H1 (cell line): ENCODE results near the gene GGA2. TPM values are rescaled to one million over a fixed set of nuclear protein-coding genes. Genes with fewer than 3 reads are reported as not detected.

Experiments used
- ATF3 ChIP-seq: IDR thresholded peaks from 2 replicates; pipeline ENCODE4 v1.6.1; 2011; ENCODE audit warnings: low read depth, mild to moderate bottlenecking, low read length; ENCODE audit not compliant: insufficient read depth
- CBX8 ChIP-seq: fragments of 300-800, 300-1000 bp; sonication (generic); IDR thresholded peaks from 2 replicates; pipeline ENCODE4 v1.7.1; 2016; ENCODE audit warnings: low read depth, low read length, borderline replicate concordance
- CHD1 ChIP-seq: IDR thresholded peaks from 2 replicates; pipeline ENCODE4 v1.6.1; 2012; ENCODE audit warnings: low read depth, low read length, improper control_type of control experiment
- CTCF ChIP-seq, 3 experiments: IDR thresholded peaks; 1 replicate in 2 of 3; 2 replicates in 1 of 3; pipeline versions ENCODE4 v1.5.1 to v1.6.1; 2011; ENCODE audit warnings: low read length in 3 of 3, mild to moderate bottlenecking in 3 of 3, inconsistent platforms in 2 of 3, low read depth in 1 of 3, moderate library complexity in 1 of 3; ENCODE audit not compliant: insufficient read depth in 1 of 3; ENCODE audit errors: control extremely low read depth in 1 of 3
- RBBP5 ChIP-seq: IDR thresholded peaks from 2 replicates; pipeline ENCODE4 v1.7.1; 2012; ENCODE audit warnings: low read depth, mild to moderate bottlenecking, inconsistent platforms, low read length, moderate library complexity, borderline replicate concordance
- RNF2 ChIP-seq: fragments of 200-900, 300-1000 bp; sonication (generic); IDR thresholded peaks from 2 replicates; pipeline ENCODE4 v1.7.1; 2016; ENCODE audit warnings: borderline replicate concordance, low read depth, mild to moderate bottlenecking, antibody characterized with exemption, low read length; ENCODE audit not compliant: poor library complexity, severe bottlenecking; ENCODE audit errors: missing control alignments
- RXRA ChIP-seq: IDR thresholded peaks from 2 replicates; pipeline ENCODE4 v1.6.1; 2011; ENCODE audit warnings: low read depth, mild to moderate bottlenecking, low read length, moderate library complexity; ENCODE audit not compliant: insufficient read depth
- SP4 ChIP-seq: IDR thresholded peaks from 2 replicates; pipeline ENCODE4 v1.6.1; 2012; ENCODE audit warnings: low read length, inconsistent platforms
- TBP ChIP-seq: IDR thresholded peaks from 2 replicates; pipeline ENCODE4 v1.6.1; 2011; ENCODE audit warnings: low read depth, low read length, improper control_type of control experiment
- polyA plus RNA-seq, 7 experiments: library from polyadenylated mRNA; depleted of rRNA in 3 of 7; stranded (reverse) in 5 of 7; unstranded in 2 of 7; fragments of >200 nt in 5 of 7; fragments of 200-250 nt in 2 of 7; gene quantifications; 1 replicate in 5 of 7; 2 replicates in 1 of 7; 4 replicates in 1 of 7; pipeline versions ENCODE4 v1.2.1 to v1.2.3, GENCODE V29; 2011 to 2013; ENCODE audit warnings: missing spikeins in 2 of 7, mixed read lengths in 2 of 7
- total RNA-seq: library from RNA; stranded (reverse); fragmentation: NEBNext Ultra II Directional; extraction: Animal tissue kit (Norgen Biotek cat#: 25700); gene quantifications from 2 replicates; pipeline ENCODE4 v1.2.1, GENCODE V29; 2021

GGA2 gene
- total and polyA plus RNA-seq, 2 of the 8 experiments (the other 6 are each of a cell fraction or from before 2014, with no cell fraction given), result 65.8 to 114 TPM

DNA sequence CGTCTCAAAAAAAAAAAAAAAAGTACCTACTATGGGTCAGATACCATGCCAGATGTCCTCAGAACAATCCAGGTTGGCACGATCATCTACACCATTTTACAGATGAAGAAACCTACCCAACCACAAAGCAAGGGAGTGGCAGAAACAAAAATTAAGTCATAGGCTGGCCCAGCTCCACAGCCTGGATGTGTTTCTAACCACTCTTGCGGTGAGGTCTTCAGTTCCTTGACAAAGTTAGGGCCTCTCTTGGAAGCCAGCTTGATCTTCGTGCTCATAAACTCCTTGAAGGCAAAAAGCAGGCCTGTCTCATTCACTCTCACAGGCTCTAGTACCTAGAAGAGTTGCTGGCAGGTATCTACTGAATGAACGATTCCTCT is 6.2 kb downstream of the GGA2 start (continued):
- no peak for TF ChIP-seq CTCF (IDR thresholded peaks at IDR 0.05; ENCODE audit: control extremely low read depth in 1 of 3, insufficient read depth in 1 of 3, low read depth in 1 of 3, low read length in 3 of 3)
- TF ChIP-seq SP4, result no peak
- no peak for TF ChIP-seq RXRA
- no peak for TF ChIP-seq CHD1
- no peak for TF ChIP-seq TBP
- TF ChIP-seq RNF2, result no peak
- TF ChIP-seq CBX8, result no peak
- no peak for TF ChIP-seq RBBP5
- no peak for TF ChIP-seq ATF3
